Muscle of back (tissue), 10 donors: ENCODE measurements around the gene HSD17B4. TPM values are rescaled to one million over a fixed set of nuclear protein-coding genes. Genes with fewer than 3 reads are reported as not detected.

Experiments used
- polyA plus RNA-seq, 10 donors: library from polyadenylated mRNA; unstranded; fragments of 120-200 nt; gene quantifications; one replicate each; pipeline ENCODE4 v1.2.1, GENCODE V29; 2013; ENCODE audit not compliant: insufficient read length in 10 of 10

Gene HSD17B4
- polyA plus RNA-seq, 10 donors = 65.4 to 102 (median 85.4) TPM

Other genes with a start within 250 kb of the HSD17B4 start
- 10 to 100 TPM; 10.1 to 19.7 (median 13.7) TPM for gene TNFAIP8, start 96.5 kb upstream of the HSD17B4 start, polyA plus RNA-seq
- gene FAM170A, start 177.1 kb downstream of the HSD17B4 start, polyA plus RNA-seq = not detected